ENCODE measurements around the gene LDLRAD4. TPM values are rescaled to one million over a fixed set of nuclear protein-coding genes. Genes with fewer than 3 reads are reported as not detected.

LDLRAD4 gene
- total RNA-seq, 4 donors from 2014 or later, result 23.9 to 38.3 (median 27.0) TPM

DNA sequence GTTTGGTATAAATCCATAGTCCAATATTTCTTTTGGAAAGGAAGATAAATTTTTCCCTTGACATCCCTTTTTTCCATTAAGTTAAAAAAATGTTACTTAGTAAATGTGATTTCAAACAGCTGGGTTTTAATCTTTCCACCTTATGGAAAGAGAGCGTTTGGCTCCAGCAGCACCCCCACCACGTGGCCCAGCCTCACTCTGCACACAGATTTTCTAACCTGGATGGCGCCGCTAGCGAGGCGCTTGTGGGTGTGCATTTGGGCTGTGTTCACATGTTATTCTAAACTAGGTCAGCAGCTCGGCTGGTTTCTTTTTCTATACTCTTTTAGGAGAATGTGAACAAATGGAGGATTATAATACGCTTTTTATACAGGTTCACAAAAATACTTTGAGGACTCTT is 218.0 kb downstream of the LDLRAD4 start:
- TF ChIP-seq, protein P1, sequence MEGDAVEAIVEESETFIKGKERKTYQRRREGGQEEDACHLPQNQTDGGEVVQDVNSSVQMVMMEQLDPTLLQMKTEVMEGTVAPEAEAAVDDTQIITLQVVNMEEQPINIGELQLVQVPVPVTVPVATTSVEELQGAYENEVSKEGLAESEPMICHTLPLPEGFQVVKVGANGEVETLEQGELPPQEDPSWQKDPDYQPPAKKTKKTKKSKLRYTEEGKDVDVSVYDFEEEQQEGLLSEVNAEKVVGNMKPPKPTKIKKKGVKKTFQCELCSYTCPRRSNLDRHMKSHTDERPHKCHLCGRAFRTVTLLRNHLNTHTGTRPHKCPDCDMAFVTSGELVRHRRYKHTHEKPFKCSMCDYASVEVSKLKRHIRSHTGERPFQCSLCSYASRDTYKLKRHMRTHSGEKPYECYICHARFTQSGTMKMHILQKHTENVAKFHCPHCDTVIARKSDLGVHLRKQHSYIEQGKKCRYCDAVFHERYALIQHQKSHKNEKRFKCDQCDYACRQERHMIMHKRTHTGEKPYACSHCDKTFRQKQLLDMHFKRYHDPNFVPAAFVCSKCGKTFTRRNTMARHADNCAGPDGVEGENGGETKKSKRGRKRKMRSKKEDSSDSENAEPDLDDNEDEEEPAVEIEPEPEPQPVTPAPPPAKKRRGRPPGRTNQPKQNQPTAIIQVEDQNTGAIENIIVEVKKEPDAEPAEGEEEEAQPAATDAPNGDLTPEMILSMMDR (IDR thresholded peaks at IDR 0.05), result no peak
- no peak for DNase-seq (ENCODE audit: low spot score)
- no peak for ATAC-seq (ENCODE audit: low FRiP score)

GRCh38 chr18:13437034-13437433 is 218.5 kb downstream of the LDLRAD4 start:
- no peak for ATAC-seq (ENCODE audit: low FRiP score)
- no peak for DNase-seq (ENCODE audit: low spot score)
- TF ChIP-seq, protein P1 (IDR thresholded peaks at IDR 0.05), result no peak

- TF ChIP-seq, protein P1 (IDR thresholded peaks at IDR 0.05), result no peak
- ATAC-seq (ENCODE audit: low FRiP score), result no peak
- DNase-seq (ENCODE audit: low spot score), result no peak
Measured at GRCh38 chr18:13437796-13438506, 219.4 kb downstream of the LDLRAD4 start.

DNA sequence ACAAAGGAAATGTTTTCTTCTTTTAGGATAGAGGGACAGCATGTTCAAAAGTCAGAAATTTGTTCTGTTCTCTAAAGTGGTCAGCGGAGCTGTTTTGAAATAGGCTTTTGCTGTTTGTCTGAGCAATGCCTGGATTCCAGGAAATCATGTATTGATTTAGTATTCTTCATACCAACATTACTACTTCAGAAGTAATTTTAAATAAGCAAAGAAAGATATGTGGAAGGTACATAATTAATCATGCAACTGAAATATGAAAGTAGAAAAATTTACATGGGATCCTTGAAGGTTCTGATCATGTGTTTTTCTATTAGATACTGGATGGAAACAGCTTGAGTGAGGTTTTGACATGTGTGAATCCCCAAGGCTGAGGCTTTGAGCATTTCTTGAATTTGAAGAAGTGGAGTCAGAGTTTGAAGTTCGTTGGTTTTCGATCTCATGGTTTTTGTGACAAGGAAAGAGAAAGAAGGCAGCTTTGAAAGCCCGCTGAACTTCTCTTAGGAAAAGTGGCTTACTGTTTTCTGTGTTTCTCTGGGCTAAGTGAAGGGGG is 220.0 kb downstream of the LDLRAD4 start:
- TF ChIP-seq, protein P1 (IDR thresholded peaks at IDR 0.05), result no peak
- ATAC-seq (ENCODE audit: low FRiP score) (no peak), DNase-seq (ENCODE audit: low spot score) (no peak)

- ATAC-seq (ENCODE audit: low FRiP score) (no peak), DNase-seq (ENCODE audit: low spot score) (no peak)
- TF ChIP-seq, protein P1 (IDR thresholded peaks at IDR 0.05), result no peak
Measured at GRCh38 chr18:13439461-13439860, 220.9 kb downstream of the LDLRAD4 start.

- DNase-seq (ENCODE audit: low spot score) (no peak), ATAC-seq (ENCODE audit: low FRiP score) (no peak)
- TF ChIP-seq, protein P1 (IDR thresholded peaks at IDR 0.05), result no peak
Measured at GRCh38 chr18:13440277-13441248, 222.0 kb downstream of the LDLRAD4 start.
